PC-9 (cell line): ENCODE data around the gene PLET1. TPM values are rescaled to one million over a fixed set of nuclear protein-coding genes. Genes with fewer than 3 reads are reported as not detected.

Source experiments
- BruUV-seq: library from RNA; stranded (reverse); fragments of 400-500 nt; replicated peaks from 2 replicates; lab custom pipeline; 2021; lab: Mats Ljungman, UMichigan
- CTCF ChIA-PET: fragments of 300-600 bp; sonication (Branson Sonifier 250); formaldehyde crosslinking; loops from one replicate; lab custom pipeline; 2022; ENCODE audit warnings: antibody characterized with exemption; lab: Charles Lee
- POLR2A ChIA-PET: fragments of 300-600 bp; sonication (Branson Sonifier 250); formaldehyde crosslinking; loops from one replicate; lab custom pipeline; 2022; ENCODE audit warnings: antibody characterized with exemption; ENCODE audit not compliant: unreplicated experiment; lab: Charles Lee
- DNase-seq, 2 experiments: peaks; one replicate each; pipeline versions ENCODE4 v3.0.0 to v3.0.0-alpha.2; 2015 to 2022; ENCODE audit warnings: mixed read lengths in 1 of 2
- H2AFZ ChIP-seq: fragments of 200-600 bp; sonication (generic); 2 replicates; pipeline ENCODE4 v1.8.1; 2017; ENCODE audit warnings: antibody characterized with exemption
- H3F3A ChIP-seq: fragments of 200-600 bp; sonication (generic); 2 replicates; pipeline ENCODE4 v1.8.1; 2017; ENCODE audit warnings: antibody characterized with exemption, mild to moderate bottlenecking, low read depth; ENCODE audit not compliant: insufficient read depth
- H3K27ac ChIP-seq: fragments of 200-600 bp; sonication (generic); 2 replicates; pipeline ENCODE4 v1.6.1; 2016; ENCODE audit warnings: mixed run types
- H3K27me3 ChIP-seq: fragments of 200-600 bp; sonication (generic); 2 replicates; pipeline ENCODE4 v1.6.1; 2016; ENCODE audit warnings: low read depth, mixed run types; ENCODE audit not compliant: insufficient read depth
- H3K36me3 ChIP-seq: fragments of 200-600 bp; sonication (generic); 2 replicates; pipeline ENCODE4 v1.6.1; 2016; ENCODE audit warnings: low read depth, mixed run types
- H3K4me1 ChIP-seq: fragments of 200-600 bp; sonication (generic); replicated peaks from 2 replicates; pipeline ENCODE4 v1.6.1; 2016; ENCODE audit warnings: mixed run types; ENCODE audit not compliant: insufficient read depth
- H3K4me2 ChIP-seq: fragments of 200-600 bp; sonication (generic); 2 replicates; pipeline ENCODE4 v1.6.1; 2017; ENCODE audit warnings: mixed run types
- H3K4me3 ChIP-seq: fragments of 200-600 bp; sonication (generic); 2 replicates; pipeline ENCODE4 v1.6.1; 2016; ENCODE audit warnings: mixed run types
- H3K79me2 ChIP-seq: fragments of 200-600 bp; sonication (generic); 2 replicates; pipeline ENCODE4 v1.6.1; 2017; ENCODE audit warnings: low read depth, mixed run types
- H3K9me2 ChIP-seq: fragments of 200-600 bp; sonication (generic); 2 replicates; pipeline ENCODE4 v1.8.1; 2017; ENCODE audit warnings: mild to moderate bottlenecking; ENCODE audit not compliant: insufficient read depth
- H3K9me3 ChIP-seq: fragments of 200-600 bp; sonication (generic); 2 replicates; pipeline ENCODE4 v1.8.1; 2016; ENCODE audit warnings: low read depth; ENCODE audit not compliant: insufficient read depth
- H4K20me1 ChIP-seq: fragments of 200-600 bp; sonication (generic); 2 replicates; pipeline ENCODE4 v1.8.1; 2017; ENCODE audit not compliant: insufficient read depth
- EZH2 ChIP-seq: fragments of 200-600 bp; sonication (generic); IDR thresholded peaks from 2 replicates; pipeline ENCODE4 v1.8.0; 2017; ENCODE audit warnings: antibody characterized with exemption, low read depth
- intact Hi-C: fragments of 100-400 bp; cut with micrococcal nuclease; formaldehyde crosslinking; loops from one replicate; pipeline ENCODE4 v1.10.0; 2022; ENCODE audit not compliant: unreplicated experiment
- total RNA-seq: library from RNA; stranded (reverse); gene quantifications from 2 replicates; pipeline ENCODE4 v1.2.3, GENCODE V29; 2021
- TF ChIP-seq, protein P1 (sequence below): fragments of 200-600 bp; sonication (generic); conservative IDR thresholded peaks from 2 replicates; pipeline ENCODE4 v1.6.1; 2017; ENCODE audit warnings: mixed run types, antibody characterized with exemption, mild to moderate bottlenecking, moderate library complexity

Gene PLET1
- total RNA-seq, 1 experiment from 2014 or later: not detected

GRCh38 chr11:112238041-112238440 lies 22.6 kb downstream of the PLET1 start:
- CTCF ChIA-PET: no interaction called here
- H3K36me3 ChIP-seq: peaks cover 29% of the 10 kb centered on the region

GRCh38 chr11:112237451-112237850 lies 23.2 kb downstream of the PLET1 start:
- Histone ChIP-seq H3K4me3 (no peak overlapping the region), H4K20me1 (no peaks in the 10 kb centered on the region), H3K9me3 (no peaks in the 10 kb centered on the region), H3K4me1 (no peaks in the 10 kb centered on the region), H3F3A (peaks cover 3% of the 10 kb centered on the region), H2AFZ (no peak overlapping the region), H3K9me2 (no peaks in the 10 kb centered on the region), H3K79me2 (no peaks in the 10 kb centered on the region), H3K27ac (no peak overlapping the region), H3K36me3 (peaks cover 33% of the 10 kb centered on the region), H3K4me2 (no peak overlapping the region), H3K27me3 (no peaks in the 10 kb centered on the region)
- intact Hi-C loops: no loop called here
- no peak for DNase-seq
- ChIA-PET CTCF (no interaction called here), POLR2A (no interaction called here)
- no TSS peak for BruUV-seq
- no peak for TF ChIP-seq EZH2
- TF ChIP-seq, protein P1, sequence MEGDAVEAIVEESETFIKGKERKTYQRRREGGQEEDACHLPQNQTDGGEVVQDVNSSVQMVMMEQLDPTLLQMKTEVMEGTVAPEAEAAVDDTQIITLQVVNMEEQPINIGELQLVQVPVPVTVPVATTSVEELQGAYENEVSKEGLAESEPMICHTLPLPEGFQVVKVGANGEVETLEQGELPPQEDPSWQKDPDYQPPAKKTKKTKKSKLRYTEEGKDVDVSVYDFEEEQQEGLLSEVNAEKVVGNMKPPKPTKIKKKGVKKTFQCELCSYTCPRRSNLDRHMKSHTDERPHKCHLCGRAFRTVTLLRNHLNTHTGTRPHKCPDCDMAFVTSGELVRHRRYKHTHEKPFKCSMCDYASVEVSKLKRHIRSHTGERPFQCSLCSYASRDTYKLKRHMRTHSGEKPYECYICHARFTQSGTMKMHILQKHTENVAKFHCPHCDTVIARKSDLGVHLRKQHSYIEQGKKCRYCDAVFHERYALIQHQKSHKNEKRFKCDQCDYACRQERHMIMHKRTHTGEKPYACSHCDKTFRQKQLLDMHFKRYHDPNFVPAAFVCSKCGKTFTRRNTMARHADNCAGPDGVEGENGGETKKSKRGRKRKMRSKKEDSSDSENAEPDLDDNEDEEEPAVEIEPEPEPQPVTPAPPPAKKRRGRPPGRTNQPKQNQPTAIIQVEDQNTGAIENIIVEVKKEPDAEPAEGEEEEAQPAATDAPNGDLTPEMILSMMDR: no peak

More at GRCh38 chr11:112238041-112238440, 22.6 kb downstream of the PLET1 start:
- H3K27ac ChIP-seq: no peak overlapping the region
- H3K4me1 ChIP-seq: no peaks in the 10 kb centered on the region
- no peak overlapping the region for H3K4me3 ChIP-seq
- H3K79me2 ChIP-seq: no peaks in the 10 kb centered on the region
- no TSS peak for BruUV-seq
- no peak for DNase-seq
- no peak overlapping the region for H2AFZ ChIP-seq
- intact Hi-C loops: no loop called here
- H3K27me3 ChIP-seq: no peaks in the 10 kb centered on the region
- no peaks in the 10 kb centered on the region for H4K20me1 ChIP-seq
- H3F3A ChIP-seq: peaks cover 3% of the 10 kb centered on the region
- H3K4me2 ChIP-seq: no peak overlapping the region
- no peaks in the 10 kb centered on the region for H3K9me3 ChIP-seq
- POLR2A ChIA-PET: no interaction called here
- TF ChIP-seq, protein P1: no peak
- TF ChIP-seq EZH2: no peak
- no peaks in the 10 kb centered on the region for H3K9me2 ChIP-seq

DNA sequence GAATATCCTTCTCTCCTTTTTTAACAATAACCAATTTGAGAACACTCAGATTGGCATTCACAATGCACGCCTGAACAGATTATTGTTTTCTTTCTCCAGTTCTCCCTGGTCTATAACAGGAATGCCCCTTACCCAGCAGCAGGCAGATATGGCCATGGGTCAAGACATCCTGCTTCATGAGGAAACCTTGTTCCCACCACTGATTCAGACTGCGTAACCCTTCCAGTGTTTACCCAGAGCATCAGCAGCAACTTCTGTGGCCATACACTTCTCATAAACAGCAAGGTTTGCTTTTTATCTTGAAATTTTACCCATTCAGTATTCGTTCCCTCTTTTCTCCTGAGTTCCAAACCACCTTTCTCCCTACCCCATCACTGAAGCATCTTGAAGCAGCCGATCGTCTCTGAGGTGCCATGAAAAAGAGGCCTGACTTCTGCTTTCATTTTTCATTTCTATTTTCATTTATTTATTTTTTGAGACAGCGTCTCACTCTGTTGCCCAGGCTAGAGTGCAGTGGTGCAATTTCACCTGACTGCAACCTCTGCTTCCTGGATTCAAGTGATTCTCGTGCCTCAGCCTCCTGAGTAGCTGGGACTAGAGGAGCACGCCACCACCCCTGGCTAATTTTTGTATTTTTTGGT lies 24.8 kb downstream of the PLET1 start:
- Histone ChIP-seq H3K4me3 (no peak overlapping the region), H3K79me2 (no peaks in the 10 kb centered on the region), H3K27me3 (no peaks in the 10 kb centered on the region), H3K9me2 (no peaks in the 10 kb centered on the region), H3K4me1 (no peaks in the 10 kb centered on the region), H4K20me1 (no peaks in the 10 kb centered on the region), H3K9me3 (no peaks in the 10 kb centered on the region), H3F3A (peaks cover 3% of the 10 kb centered on the region), H3K36me3 (peaks cover 38% of the 10 kb centered on the region), H3K4me2 (no peak overlapping the region), H3K27ac (no peak overlapping the region), H2AFZ (no peak overlapping the region)
- TF ChIP-seq EZH2: no peak
- TF ChIP-seq, protein P1: no peak
- POLR2A ChIA-PET: no interaction called here
- DNase-seq: no peak
- intact Hi-C loops: no loop called here
- no TSS peak for BruUV-seq
- CTCF ChIA-PET: no interaction called here
